ENCODE results near the gene MEF2D.

MEF2D gene

DNA sequence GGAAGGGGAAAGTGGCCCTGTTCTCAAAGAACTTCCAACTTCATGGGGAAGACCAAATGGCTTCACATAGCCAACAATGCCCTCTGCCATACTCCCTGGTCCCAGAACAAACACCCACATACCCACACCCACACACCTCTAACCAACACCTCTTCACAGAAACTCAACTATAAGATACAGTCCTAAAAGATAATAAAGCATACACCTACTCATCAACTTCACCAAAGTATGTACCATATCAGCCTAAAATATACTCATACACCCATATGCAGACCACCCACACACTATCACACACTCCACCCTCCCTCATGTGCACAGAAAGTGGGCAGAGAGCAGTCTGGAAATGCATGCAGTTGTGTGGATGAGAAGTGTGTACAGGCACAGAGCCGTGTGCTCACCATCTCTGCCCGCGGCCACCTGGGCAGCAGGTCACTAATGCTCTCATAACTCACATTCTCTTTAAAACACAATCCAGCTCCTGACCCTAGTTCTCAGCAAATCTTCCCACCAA lies 44.1 kb upstream of the MEF2D start:
- TF ChIP-seq, protein P1, sequence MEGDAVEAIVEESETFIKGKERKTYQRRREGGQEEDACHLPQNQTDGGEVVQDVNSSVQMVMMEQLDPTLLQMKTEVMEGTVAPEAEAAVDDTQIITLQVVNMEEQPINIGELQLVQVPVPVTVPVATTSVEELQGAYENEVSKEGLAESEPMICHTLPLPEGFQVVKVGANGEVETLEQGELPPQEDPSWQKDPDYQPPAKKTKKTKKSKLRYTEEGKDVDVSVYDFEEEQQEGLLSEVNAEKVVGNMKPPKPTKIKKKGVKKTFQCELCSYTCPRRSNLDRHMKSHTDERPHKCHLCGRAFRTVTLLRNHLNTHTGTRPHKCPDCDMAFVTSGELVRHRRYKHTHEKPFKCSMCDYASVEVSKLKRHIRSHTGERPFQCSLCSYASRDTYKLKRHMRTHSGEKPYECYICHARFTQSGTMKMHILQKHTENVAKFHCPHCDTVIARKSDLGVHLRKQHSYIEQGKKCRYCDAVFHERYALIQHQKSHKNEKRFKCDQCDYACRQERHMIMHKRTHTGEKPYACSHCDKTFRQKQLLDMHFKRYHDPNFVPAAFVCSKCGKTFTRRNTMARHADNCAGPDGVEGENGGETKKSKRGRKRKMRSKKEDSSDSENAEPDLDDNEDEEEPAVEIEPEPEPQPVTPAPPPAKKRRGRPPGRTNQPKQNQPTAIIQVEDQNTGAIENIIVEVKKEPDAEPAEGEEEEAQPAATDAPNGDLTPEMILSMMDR (IDR thresholded peaks at IDR 0.05; ENCODE audit: insufficient read depth, low read depth, low read length, missing control alignments): no peak
- no peak overlapping the region for H3K4me3 ChIP-seq (ENCODE audit: low read length)
- no peak for DNase-seq (ENCODE audit: low read depth)

DNA sequence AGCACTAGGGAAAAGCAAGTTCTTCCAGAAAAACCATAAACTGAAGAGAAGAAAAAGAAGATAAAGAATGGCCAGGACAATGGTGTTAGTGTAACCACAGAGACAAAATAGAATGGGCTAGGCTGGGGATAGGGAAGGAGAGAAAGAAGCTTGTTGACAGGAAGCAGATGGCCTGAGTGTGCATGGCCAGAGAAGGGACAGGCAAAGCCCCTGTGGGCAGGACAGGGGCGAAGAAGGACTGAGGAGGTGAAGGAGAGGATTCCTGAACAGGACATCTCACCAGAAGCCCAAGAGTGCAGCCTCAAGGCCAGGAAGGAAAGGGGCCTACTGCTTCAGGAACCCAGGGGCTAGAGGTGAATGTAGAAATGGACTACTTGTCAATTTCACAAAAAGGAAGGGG lies 42.5 kb upstream of the MEF2D start:
- TF ChIP-seq, protein P1 (IDR thresholded peaks at IDR 0.05; ENCODE audit: insufficient read depth, low read depth, low read length, missing control alignments): no peak
- no peak overlapping the region for H3K4me3 ChIP-seq (ENCODE audit: low read length)
- no peak for DNase-seq (ENCODE audit: low read depth)

GRCh38 chr1:156540955-156541354 lies 40.4 kb upstream of the MEF2D start:
- TF ChIP-seq, protein P1 (IDR thresholded peaks at IDR 0.05; ENCODE audit: insufficient read depth, low read depth, low read length, missing control alignments): no peak
- no peak overlapping the region for H3K4me3 ChIP-seq (ENCODE audit: low read length)
- DNase-seq (ENCODE audit: low read depth): peak; percentile 18

DNA sequence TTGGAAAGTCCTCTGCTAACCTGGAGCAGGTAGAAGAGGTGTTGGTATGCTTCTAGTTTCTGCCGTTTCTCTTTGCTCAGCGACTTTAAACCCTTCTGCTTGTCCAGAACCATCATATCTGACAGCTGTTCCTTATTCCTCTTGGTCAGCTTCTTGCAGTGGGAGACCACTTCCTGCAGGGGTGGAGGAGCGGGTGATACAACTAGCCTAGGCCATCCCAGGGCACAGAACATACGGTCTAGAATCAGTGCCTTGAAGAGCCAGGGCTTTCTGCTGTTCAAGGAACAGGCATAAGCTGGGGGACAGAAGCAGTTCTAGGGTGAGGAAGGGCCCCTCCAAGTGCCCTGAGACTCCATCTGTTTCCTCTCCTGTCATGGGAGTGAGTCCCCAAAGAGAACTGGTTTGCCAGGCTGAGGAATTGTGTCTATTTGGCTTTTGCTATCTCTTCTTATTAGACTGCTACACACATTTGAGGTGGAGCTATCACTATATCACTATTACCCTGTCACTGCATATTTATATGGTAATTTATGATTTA lies 39.3 kb upstream of the MEF2D start:
- no peak for DNase-seq (ENCODE audit: low read depth)
- TF ChIP-seq, protein P1 (IDR thresholded peaks at IDR 0.05; ENCODE audit: insufficient read depth, low read depth, low read length, missing control alignments): no peak
- no peak overlapping the region for H3K4me3 ChIP-seq (ENCODE audit: low read length)

- no peak for DNase-seq (ENCODE audit: low read depth)
- H3K4me3 ChIP-seq (ENCODE audit: low read length): no peak overlapping the region
- TF ChIP-seq, protein P1 (IDR thresholded peaks at IDR 0.05; ENCODE audit: insufficient read depth, low read depth, low read length, missing control alignments): no peak
Measured at GRCh38 chr1:156538711-156539440, 38.3 kb upstream of the MEF2D start.

DNA sequence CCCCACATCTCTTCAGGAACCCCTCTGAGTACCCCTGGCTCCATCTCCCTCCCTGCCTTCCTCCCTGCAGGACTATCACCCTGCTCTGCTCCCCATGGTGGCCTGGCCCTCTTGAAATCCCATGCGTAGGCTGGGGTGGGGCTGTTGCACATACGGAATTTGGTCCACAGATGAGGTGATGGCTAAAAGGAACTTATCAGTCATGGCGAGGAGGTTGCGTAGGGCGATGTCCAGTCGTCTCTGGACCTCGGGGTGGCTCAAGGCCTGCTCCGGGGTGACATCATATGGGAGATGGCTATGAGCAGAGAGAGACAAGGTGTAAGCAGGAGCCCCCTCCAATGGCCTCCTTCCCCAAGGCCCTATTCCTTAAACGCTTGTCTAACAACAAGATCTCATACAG lies 36.5 kb upstream of the MEF2D start:
- H3K4me3 ChIP-seq (ENCODE audit: low read length): no peak overlapping the region
- TF ChIP-seq, protein P1 (IDR thresholded peaks at IDR 0.05; ENCODE audit: insufficient read depth, low read depth, low read length, missing control alignments): no peak
- no peak for DNase-seq (ENCODE audit: low read depth)

Measured in epithelial cell of esophagus (primary cell).